RWPE2 (cell line): ENCODE results near the gene CD6.

Source experiments
- ATAC-seq: fragments of 200-7000 bp; cut with Tn5 transposase; 3 replicates; pipeline ENCODE4 v1.9.1; 2021; ENCODE audit warnings: low read depth
- DNase-seq: peaks from one replicate; pipeline ENCODE4 v3.0.0-alpha.2; 2020; ENCODE audit warnings: low spot score
- H3K27ac ChIP-seq: fragments of 450-650 bp; 2 replicates; pipeline ENCODE4 v1.5.1; 2017; ENCODE audit warnings: mild to moderate bottlenecking; ENCODE audit not compliant: poor library complexity, severe bottlenecking
- H3K27me3 ChIP-seq: fragments of 250-450 bp; sonication (Bioruptor Pico); 2 replicates; pipeline ENCODE4 v1.5.1; 2021; ENCODE audit warnings: mild to moderate bottlenecking, moderate library complexity; ENCODE audit not compliant: insufficient read depth, poor library complexity, severe bottlenecking
- H3K36me3 ChIP-seq: fragments of 250-450 bp; sonication (Bioruptor Pico); 2 replicates; pipeline ENCODE4 v1.5.1; 2020; ENCODE audit warnings: low read depth, mild to moderate bottlenecking, moderate library complexity
- H3K4me1 ChIP-seq: fragments of 250-450 bp; sonication (Bioruptor Pico); 2 replicates; pipeline ENCODE4 v1.5.1; 2021; ENCODE audit warnings: mild to moderate bottlenecking, moderate library complexity; ENCODE audit not compliant: insufficient read depth, poor library complexity, severe bottlenecking
- H3K4me3 ChIP-seq: fragments of 250-450 bp; sonication (Bioruptor Pico); 2 replicates; pipeline ENCODE4 v1.5.1; 2021; ENCODE audit warnings: mild to moderate bottlenecking, moderate library complexity; ENCODE audit not compliant: severe bottlenecking
- H3K9me3 ChIP-seq: fragments of 250-450 bp; sonication (Bioruptor Pico); 2 replicates; pipeline ENCODE4 v1.5.1; 2021; ENCODE audit warnings: mild to moderate bottlenecking, moderate library complexity; ENCODE audit not compliant: severe bottlenecking
- CTCF ChIP-seq: fragments of 450-650 bp; IDR thresholded peaks from one replicate; pipeline ENCODE4 v1.5.1; 2017; ENCODE audit warnings: mild to moderate bottlenecking, moderate library complexity; ENCODE audit not compliant: poor library complexity, severe bottlenecking

The CD6 gene

DNA sequence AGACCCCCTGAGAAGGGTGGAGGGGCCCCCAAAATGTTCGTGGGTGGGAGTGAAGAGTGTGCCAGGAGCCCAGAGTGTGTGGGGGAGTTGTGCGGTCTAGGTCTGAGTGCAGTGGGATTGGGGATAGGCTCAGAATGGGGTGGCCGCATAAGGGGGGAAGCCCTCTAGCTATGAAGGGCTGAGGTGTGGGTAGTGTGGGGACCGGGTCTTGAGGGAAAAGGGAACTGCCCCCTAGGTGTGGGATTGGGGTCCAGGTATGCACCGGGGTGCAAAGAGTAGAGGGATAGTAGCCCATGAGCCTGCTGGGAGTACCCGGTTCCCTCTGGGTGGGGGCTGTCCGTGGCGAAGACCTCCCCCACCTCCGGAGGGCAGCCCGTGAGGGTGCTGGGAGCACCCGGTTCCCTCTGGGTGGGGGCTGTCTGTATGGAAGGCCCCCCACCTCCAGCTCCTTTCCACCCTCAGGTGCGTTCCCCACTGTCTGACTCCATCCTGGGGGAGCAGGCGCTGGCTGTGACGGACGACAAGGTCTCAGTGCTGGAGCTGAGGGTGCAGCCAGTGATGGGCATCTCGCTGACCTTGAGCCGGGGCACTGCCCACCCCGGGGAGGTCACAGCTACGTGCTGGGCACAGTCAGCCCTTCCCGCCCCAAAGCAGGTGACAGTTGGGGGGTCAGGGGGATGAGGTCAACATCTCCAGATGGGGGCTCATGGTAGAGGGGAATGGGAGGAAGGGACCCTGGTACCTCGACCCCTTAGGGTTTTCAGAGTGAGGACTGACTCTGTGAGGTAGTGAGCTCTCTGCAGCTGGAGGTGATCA lies 36.5 kb upstream of the CD6 start:
- no peak for DNase-seq
- Histone ChIP-seq H3K4me1 (no peaks in the 10 kb centered on the region), H3K9me3 (no peaks in the 10 kb centered on the region), H3K27ac (no peak overlapping the region), H3K4me3 (no peak overlapping the region), H3K27me3 (no peaks in the 10 kb centered on the region), H3K36me3 (peaks cover 12% of the 10 kb centered on the region)
- no peak for ATAC-seq
- no peak for TF ChIP-seq CTCF

DNA sequence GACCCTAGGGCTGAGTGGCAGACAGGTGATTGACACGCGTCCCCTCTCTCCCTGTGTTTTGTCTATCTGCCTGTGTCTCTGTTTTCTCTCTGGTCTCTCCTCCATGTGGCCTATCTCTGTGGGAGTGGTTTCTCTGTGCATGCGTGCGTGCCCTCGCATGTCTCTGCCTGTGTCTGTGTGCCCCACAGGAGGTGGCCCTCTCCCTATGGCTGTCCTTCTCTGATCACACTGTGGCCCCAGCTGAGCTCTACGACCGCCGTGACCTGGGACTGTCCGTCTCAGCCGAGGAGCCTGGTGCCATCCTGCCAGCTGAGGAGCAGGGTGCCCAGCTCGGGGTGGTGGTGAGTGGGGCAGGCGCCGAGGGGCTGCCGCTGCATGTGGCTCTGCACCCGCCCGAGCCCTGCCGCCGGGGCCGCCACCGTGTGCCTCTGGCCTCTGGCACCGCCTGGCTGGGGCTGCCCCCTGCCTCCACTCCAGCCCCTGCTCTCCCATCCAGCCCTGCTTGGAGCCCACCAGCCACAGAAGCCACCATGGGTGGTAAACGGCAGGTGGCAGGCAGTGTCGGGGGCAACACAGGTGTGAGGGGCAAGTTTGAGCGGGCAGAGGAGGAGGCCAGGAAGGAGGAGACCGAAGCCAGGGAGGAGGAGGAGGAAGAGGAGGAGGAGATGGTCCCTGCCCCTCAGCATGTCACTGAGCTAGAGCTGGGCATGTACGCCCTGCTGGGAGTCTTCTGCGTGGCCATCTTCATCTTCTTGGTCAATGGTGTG lies 35.6 kb upstream of the CD6 start:
- no peaks in the 10 kb centered on the region for H3K27me3 ChIP-seq
- peaks cover 12% of the 10 kb centered on the region for H3K36me3 ChIP-seq
- no peak for TF ChIP-seq CTCF
- DNase-seq (no peak), ATAC-seq (no peak)
- no peaks in the 10 kb centered on the region for H3K9me3 ChIP-seq
- no peak overlapping the region for H3K27ac ChIP-seq
- H3K4me3 ChIP-seq = no peak overlapping the region
- H3K4me1 ChIP-seq = no peaks in the 10 kb centered on the region

- no peak overlapping the region for H3K27ac ChIP-seq
- no peaks in the 10 kb centered on the region for H3K27me3 ChIP-seq
- H3K36me3 ChIP-seq = peaks cover 10% of the 10 kb centered on the region
- H3K9me3 ChIP-seq = no peaks in the 10 kb centered on the region
- DNase-seq (no peak), ATAC-seq (no peak)
- no peak for TF ChIP-seq CTCF
- no peak overlapping the region for H3K4me3 ChIP-seq
- no peaks in the 10 kb centered on the region for H3K4me1 ChIP-seq
Observed at GRCh38 chr11:60936467-60937143, 34.9 kb upstream of the CD6 start.

DNA sequence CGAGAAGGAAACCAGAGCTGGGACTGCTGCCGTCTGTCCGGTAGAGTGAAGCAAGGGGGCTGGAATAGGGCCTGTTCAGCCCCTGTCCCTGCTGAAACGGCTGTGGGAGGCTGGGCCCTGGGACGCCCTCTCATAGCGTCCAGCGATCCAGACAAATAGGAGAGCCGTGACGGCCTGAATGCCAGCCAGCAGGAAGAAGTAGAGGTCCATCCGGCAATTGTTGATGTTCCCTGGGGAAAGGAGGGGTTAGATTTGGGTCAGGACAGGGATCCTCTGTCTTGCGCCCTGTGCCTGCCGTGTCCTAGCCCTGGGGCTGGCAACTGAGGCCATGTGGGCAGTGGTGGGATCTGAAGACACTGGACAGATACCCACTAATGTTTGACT lies 34.3 kb upstream of the CD6 start:
- peaks cover 5% of the 10 kb centered on the region for H3K36me3 ChIP-seq
- H3K27ac ChIP-seq = no peak overlapping the region
- no peak overlapping the region for H3K4me3 ChIP-seq
- no peak for ATAC-seq
- DNase-seq = no peak
- H3K4me1 ChIP-seq = no peaks in the 10 kb centered on the region
- H3K27me3 ChIP-seq = no peaks in the 10 kb centered on the region
- TF ChIP-seq CTCF = no peak
- H3K9me3 ChIP-seq = no peaks in the 10 kb centered on the region
